SK-N-SH (cell line): ENCODE data around the gene ASH1L. TPM values are rescaled to one million over a fixed set of nuclear protein-coding genes. Genes with fewer than 3 reads are reported as not detected.

Experiments used
- CTCF ChIA-PET: fragments of 300-600, 350-600 bp; formaldehyde crosslinking; extraction: SDS; loops from one replicate; lab custom pipeline; 2021; lab: Yijun Ruan, JAX
- POLR2A ChIA-PET: fragments of 350-600 bp; sonication (Branson Sonifier 250); formaldehyde crosslinking; extraction: SDS; loops from one replicate; lab custom pipeline; 2020; ENCODE audit warnings: antibody characterized with exemption, inconsistent platforms; lab: Yijun Ruan, JAX
- DNase-seq: peaks from one replicate; pipeline ENCODE4 v3.0.0; 2012
- H2AFZ ChIP-seq: fragments of 200-600 bp; sonication (generic); 2 replicates; pipeline ENCODE4 v1.8.1; 2016; ENCODE audit warnings: antibody characterized with exemption, mild to moderate bottlenecking, low read depth
- H3F3A ChIP-seq: fragments of 200-600 bp; sonication (generic); replicated peaks from 2 replicates; pipeline ENCODE3; 2016; ENCODE audit warnings: antibody characterized with exemption, mild to moderate bottlenecking; ENCODE audit not compliant: insufficient read depth
- H3K27ac ChIP-seq, 2 experiments: fragments of 200-500 bp in 1 of 2; fragments of 200-600 bp in 1 of 2; sonication (Bioruptor generic) in 1 of 2; sonication (generic), shearing (Covaris generic) in 1 of 2; 2 replicates each; pipeline versions ENCODE4 v1.5.1 to v1.6.1; 2014 to 2016; ENCODE audit warnings: low read depth in 2 of 2, inconsistent platforms in 1 of 2, low read length in 1 of 2, mild to moderate bottlenecking in 1 of 2, mixed read lengths in 1 of 2
- H3K27me3 ChIP-seq: fragments of 200-600 bp; sonication (generic), shearing (Covaris generic); 2 replicates; pipeline ENCODE4 v1.6.1; 2016; ENCODE audit warnings: mixed run types; ENCODE audit not compliant: insufficient read depth
- H3K36me3 ChIP-seq, 2 experiments: fragments of 200-500 bp in 1 of 2; fragments of 200-600 bp in 1 of 2; sonication (Bioruptor generic) in 1 of 2; sonication (generic) in 1 of 2; replicated peaks in 1 of 2; 2 replicates each; pipeline versions ENCODE3 to v1.5.1; 2014 to 2016; ENCODE audit warnings: low read length in 1 of 2, mild to moderate bottlenecking in 1 of 2; ENCODE audit not compliant: insufficient read depth in 2 of 2, control insufficient read depth in 1 of 2
- H3K4me1 ChIP-seq, 2 experiments: fragments of 200-500 bp in 1 of 2; fragments of 200-600 bp in 1 of 2; sonication (Bioruptor generic) in 1 of 2; sonication (generic), shearing (Covaris generic) in 1 of 2; 2 replicates each; pipeline versions ENCODE4 v1.5.1 to v1.6.1; 2014 to 2016; ENCODE audit warnings: low read depth in 1 of 2, low read length in 1 of 2, mixed run types in 1 of 2; ENCODE audit not compliant: insufficient read depth in 2 of 2, control insufficient read depth in 1 of 2
- H3K4me2 ChIP-seq: fragments of 200-600 bp; sonication (generic), shearing (Covaris generic); 2 replicates; pipeline ENCODE4 v1.6.1; 2017; ENCODE audit warnings: mixed run types
- H3K4me3 ChIP-seq, 2 experiments: fragments of 200-500 bp in 1 of 2; fragments of 200-600 bp in 1 of 2; sonication (Bioruptor generic) in 1 of 2; sonication (generic), shearing (Covaris generic) in 1 of 2; 2 replicates each; pipeline versions ENCODE4 v1.5.1 to v1.8.1; 2014 to 2016; ENCODE audit warnings: low read depth in 2 of 2, inconsistent platforms in 1 of 2, low read length in 1 of 2, mild to moderate bottlenecking in 1 of 2, mixed read lengths in 1 of 2, moderate library complexity in 1 of 2
- H3K79me2 ChIP-seq: fragments of 200-600 bp; sonication (generic); 2 replicates; pipeline ENCODE4 v1.8.1; 2017; ENCODE audit warnings: mild to moderate bottlenecking; ENCODE audit not compliant: insufficient read depth
- H3K9ac ChIP-seq: fragments of 200-600 bp; sonication (generic); 2 replicates; pipeline ENCODE4 v1.6.1; 2017; ENCODE audit warnings: mixed run types
- H3K9me2 ChIP-seq: fragments of 200-600 bp; sonication (generic); 2 replicates; pipeline ENCODE4 v1.6.1; 2017; ENCODE audit warnings: mixed run types
- H3K9me3 ChIP-seq: fragments of 200-600 bp; sonication (generic); 2 replicates; pipeline ENCODE4 v1.6.1; 2017; ENCODE audit warnings: mixed run types, mild to moderate bottlenecking, moderate library complexity
- H4K20me1 ChIP-seq: fragments of 200-600 bp; sonication (generic); 2 replicates; pipeline ENCODE4 v1.6.1; 2017; ENCODE audit warnings: mild to moderate bottlenecking, mixed run types; ENCODE audit not compliant: insufficient read depth
- CHD2 ChIP-seq: fragments of 150-350 bp; IDR thresholded peaks from 2 replicates; pipeline ENCODE4 v1.6.1; 2018; ENCODE audit warnings: low read length; ENCODE audit not compliant: partially characterized antibody
- ELF1 ChIP-seq: IDR thresholded peaks from 2 replicates; pipeline ENCODE4 v1.4.0; 2012
- EP300 ChIP-seq, 2 experiments: IDR thresholded peaks; 2 replicates each; pipeline versions ENCODE4 v1.4.0 to v1.6.1; 2012; ENCODE audit warnings: borderline replicate concordance in 1 of 2, low read depth in 1 of 2, low read length in 1 of 2
- EZH2phosphoT487 ChIP-seq: fragments of 200-600 bp; sonication (generic); IDR thresholded peaks from 2 replicates; pipeline ENCODE4 v1.6.1; 2017; ENCODE audit warnings: low read depth, mixed run types, mild to moderate bottlenecking, antibody characterized with exemption, moderate library complexity, borderline replicate concordance
- FOSL2 ChIP-seq: IDR thresholded peaks from 2 replicates; pipeline ENCODE4 v1.4.0; 2012; ENCODE audit warnings: low read depth, mild to moderate bottlenecking, moderate library complexity, borderline replicate concordance
- FOXJ3 ChIP-seq: sonication (generic); formaldehyde crosslinking; IDR thresholded peaks from 2 replicates; pipeline ENCODE4 v1.5.1; 2020; ENCODE audit warnings: mild to moderate bottlenecking, missing genetic modification reagents
- FOXM1 ChIP-seq: IDR thresholded peaks from 2 replicates; pipeline ENCODE4 v1.4.0; 2012; ENCODE audit warnings: low read depth, mild to moderate bottlenecking
- GABPA ChIP-seq: IDR thresholded peaks from 2 replicates; pipeline ENCODE4 v1.4.0; 2012; ENCODE audit warnings: low read depth, mild to moderate bottlenecking
- GATA2 ChIP-seq: sonication (generic); formaldehyde crosslinking; IDR thresholded peaks from 2 replicates; pipeline ENCODE4 v1.5.0; 2020; ENCODE audit warnings: mild to moderate bottlenecking, missing genetic modification reagents
- IRF3 ChIP-seq: fragments of 150-350 bp; IDR thresholded peaks from 2 replicates; pipeline ENCODE4 v1.6.1; 2016; ENCODE audit warnings: mild to moderate bottlenecking, low read depth, low read length
- JUND ChIP-seq: IDR thresholded peaks from 2 replicates; pipeline ENCODE4 v1.4.0; 2012
- MAX ChIP-seq: IDR thresholded peaks from 2 replicates; pipeline ENCODE4 v1.4.0; 2012; ENCODE audit warnings: low read depth
- NFIC ChIP-seq: IDR thresholded peaks from 2 replicates; pipeline ENCODE4 v1.4.0; 2012; ENCODE audit warnings: borderline replicate concordance
- NRF1 ChIP-seq: IDR thresholded peaks from 2 replicates; pipeline ENCODE4 v1.6.1; 2012; ENCODE audit warnings: low read depth, mild to moderate bottlenecking, low read length
- POLR2AphosphoS5 ChIP-seq: IDR thresholded peaks from 2 replicates; pipeline ENCODE4 v1.6.1; 2012; ENCODE audit warnings: low read depth, low read length
- REST ChIP-seq: IDR thresholded peaks from 2 replicates; pipeline ENCODE4 v1.6.1; 2012; ENCODE audit warnings: mild to moderate bottlenecking, low read depth, low read length, moderate library complexity
- RFX5 ChIP-seq: IDR thresholded peaks from 2 replicates; pipeline ENCODE4 v1.6.1; 2012; ENCODE audit warnings: mild to moderate bottlenecking, improper control_type of control experiment, low read length
- SMC3 ChIP-seq: IDR thresholded peaks from 2 replicates; pipeline ENCODE4 v1.6.1; 2012; ENCODE audit warnings: low read depth, low read length, improper control_type of control experiment
- TAF1 ChIP-seq: IDR thresholded peaks from 2 replicates; pipeline ENCODE4 v1.6.1; 2012; ENCODE audit warnings: low read depth, mild to moderate bottlenecking, low read length, moderate library complexity, borderline replicate concordance
- TCF12 ChIP-seq: IDR thresholded peaks from 2 replicates; pipeline ENCODE4 v1.4.0; 2012
- TEAD4 ChIP-seq: IDR thresholded peaks from 2 replicates; pipeline ENCODE4 v1.4.0; 2012; ENCODE audit warnings: mild to moderate bottlenecking, borderline replicate concordance; ENCODE audit not compliant: insufficient read depth
- USF1 ChIP-seq: IDR thresholded peaks from 2 replicates; pipeline ENCODE4 v1.4.0; 2012; ENCODE audit warnings: low read depth, borderline replicate concordance
- USF2 ChIP-seq: fragments of 150-350 bp; IDR thresholded peaks from 2 replicates; pipeline ENCODE4 v1.6.1; 2017; ENCODE audit warnings: antibody characterized with exemption, low read length, low read depth, borderline replicate concordance
- WGBS: methylation state at CpG from one replicate; pipeline ENCODE4 v1.1.6; 2017; ENCODE audit warnings: low lambda C conversion rate; 5-methylcytosine and 5-hydroxymethylcytosine counted together
- polyA plus RNA-seq, 3 experiments: library from polyadenylated mRNA; depleted of rRNA; stranded (reverse); fragments of >200 nt; gene quantifications; 2 replicates each; pipeline ENCODE4 v1.2.3, GENCODE V29; 2012

Gene ASH1L
- polyA plus RNA-seq, 1 of the 3 experiments (the other 2 are of a cell fraction) = 13.4 TPM

GRCh38 chr1:155509064-155509463 lies 53.5 kb downstream of the ASH1L start:
- peaks cover 0 to 3% of the 10 kb centered on the region in 2 experiments for H3K36me3 ChIP-seq
- no peak overlapping the region for H3K4me3 ChIP-seq
- H3K9me2 ChIP-seq = no peaks in the 10 kb centered on the region
- no peak for TF ChIP-seq GATA2
- no peak for TF ChIP-seq USF2
- no peak for TF ChIP-seq TAF1
- TF ChIP-seq NRF1 = no peak
- no peak for TF ChIP-seq RFX5
- no peak for TF ChIP-seq CHD2
- no peak for TF ChIP-seq SMC3
- TF ChIP-seq FOXJ3 = no peak
- no peak for TF ChIP-seq FOXM1
- no peak for TF ChIP-seq TCF12
- H3K27me3 ChIP-seq = no peaks in the 10 kb centered on the region
- POLR2A ChIA-PET = no interaction called here
- CTCF ChIA-PET = no interaction called here
- peaks cover 29% of the 10 kb centered on the region for H4K20me1 ChIP-seq
- H3K9ac ChIP-seq = no peak overlapping the region
- peaks cover 96% of the 10 kb centered on the region for H3K79me2 ChIP-seq
- H3K4me2 ChIP-seq = no peak overlapping the region
- peaks cover 0 to 2% of the 10 kb centered on the region in 2 experiments; a peak in 1 of 4 replicates for H3K4me1 ChIP-seq
- H2AFZ ChIP-seq = no peak overlapping the region
- H3F3A ChIP-seq = peaks cover 17% of the 10 kb centered on the region
- no peak overlapping the region for H3K27ac ChIP-seq
- no peak for DNase-seq
- 96% methylated on average over 2 of the region's 2 CpGs for WGBS
- H3K9me3 ChIP-seq = no peaks in the 10 kb centered on the region

GRCh38 chr1:155507945-155508344 lies 54.7 kb downstream of the ASH1L start:
- H3K79me2 ChIP-seq = peaks cover 96% of the 10 kb centered on the region
- WGBS = 95% methylated on average over 2 of the region's 2 CpGs
- no peak overlapping the region for H3K9ac ChIP-seq
- no peak overlapping the region for H3K4me3 ChIP-seq
- no peak overlapping the region for H3K4me2 ChIP-seq
- TF ChIP-seq GABPA (no peak), FOXJ3 (no peak), REST (no peak), EP300 (IDR thresholded peaks at IDR 0.05; ENCODE audit: borderline replicate concordance in 1 of 2, low read depth in 1 of 2, low read length in 1 of 2) (no peak), JUND (no peak), EZH2phosphoT487 (no peak), NFIC (no peak), TAF1 (no peak), POLR2AphosphoS5 (no peak), IRF3 (no peak), SMC3 (no peak), FOSL2 (no peak), FOXM1 (no peak), RFX5 (no peak), TEAD4 (no peak), MAX (no peak), ELF1 (no peak), CHD2 (no peak), USF1 (no peak)
- TF ChIP-seq, all 33 proteins: peak for 0
- no peaks in the 10 kb centered on the region for H3K9me2 ChIP-seq
- DNase-seq = no peak
- no peaks in the 10 kb centered on the region for H3K36me3 ChIP-seq
- H3K27me3 ChIP-seq = no peaks in the 10 kb centered on the region
- H3K9me3 ChIP-seq = no peaks in the 10 kb centered on the region
- H2AFZ ChIP-seq = no peak overlapping the region
- CTCF ChIA-PET = no interaction called here
- POLR2A ChIA-PET = no interaction called here
- 0 out of 4 replicates have a peak, but pooled peaks cover 0 to 2% of the 10 kb centered on the region in 2 experiments for H3K4me1 ChIP-seq
- H3K27ac ChIP-seq = no peak overlapping the region
- H4K20me1 ChIP-seq = peaks cover 29% of the 10 kb centered on the region
- peaks cover 14% of the 10 kb centered on the region for H3F3A ChIP-seq
